Mammary epithelial cell (primary cell): ENCODE results near the gene TRAF3IP1.

ENCODE experiments used
- CTCF ChIP-seq, 2 donors: IDR thresholded peaks in 1 of 2; conservative IDR thresholded peaks in 1 of 2; 2 replicates each; pipeline ENCODE4 v1.5.1; 2011 to 2012; ENCODE audit warnings: inconsistent platforms in 2 of 2, low read length in 2 of 2, mild to moderate bottlenecking in 2 of 2, control low read depth in 1 of 2, low read depth in 1 of 2; ENCODE audit not compliant: insufficient read depth in 1 of 2; ENCODE audit errors: extremely low read depth in 1 of 2
- EZH2 ChIP-seq: IDR thresholded peaks from 2 replicates; pipeline ENCODE4 v1.6.1; 2012; ENCODE audit warnings: low read length, inconsistent platforms, borderline replicate concordance

- TF ChIP-seq CTCF (conservative IDR thresholded peaks at IDR 0.05 in 1 of 2, IDR thresholded peaks at IDR 0.05 in 1 of 2; ENCODE audit: extremely low read depth in 1 of 2, insufficient read depth in 1 of 2, low read depth in 1 of 2, low read length in 2 of 2) (no peak), EZH2 (no peak)
Observed at GRCh38 chr2:238440767-238441166, 120.4 kb downstream of the TRAF3IP1 start.
